ENCODE results near the gene GCKR.
A peak's percentile ranks its signal among the peaks of the same experiment; 100 is the strongest.
"Not testable (repeated sequence)": the region's sequence is repeated elsewhere in the genome, so short reads cannot be mapped to it uniquely, and the experiment has no call there.

The GCKR gene

GRCh38 chr2:27509326-27509725 lies 12.7 kb downstream of the GCKR start:
- no peak for DNase-seq

DNA sequence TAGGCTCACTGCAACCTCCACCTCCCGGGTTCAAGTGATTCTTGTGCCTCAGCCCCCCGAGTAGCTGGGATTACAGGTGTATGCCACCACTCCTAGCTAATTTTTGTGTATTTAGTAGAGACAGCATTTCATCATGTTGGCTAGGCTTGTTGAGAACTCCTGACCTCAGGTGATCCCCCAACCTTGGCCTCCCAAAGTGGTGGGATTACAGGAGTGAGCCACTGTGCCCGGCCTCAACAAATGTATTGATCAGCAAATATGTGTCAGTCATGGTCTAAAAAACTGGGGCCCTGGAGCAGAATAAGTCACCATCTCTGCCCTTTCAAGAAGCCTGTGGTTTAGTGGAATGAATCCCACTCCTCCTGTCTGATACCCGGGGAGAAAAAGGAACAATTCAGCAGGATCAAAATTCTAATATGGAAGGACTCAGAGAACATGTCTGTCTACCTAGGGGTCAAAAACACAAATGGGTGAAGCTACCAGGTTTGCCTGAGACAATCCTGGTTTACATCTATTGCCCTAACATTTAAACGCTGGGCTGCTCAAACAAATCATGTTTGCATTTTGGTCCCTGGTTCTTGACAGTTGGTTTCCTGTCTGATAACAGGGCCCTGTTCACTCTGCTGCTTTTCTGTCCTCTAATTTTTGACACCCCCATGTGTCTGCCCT lies 21.6 kb downstream of the GCKR start:
- DNase-seq, result no peak

DNA sequence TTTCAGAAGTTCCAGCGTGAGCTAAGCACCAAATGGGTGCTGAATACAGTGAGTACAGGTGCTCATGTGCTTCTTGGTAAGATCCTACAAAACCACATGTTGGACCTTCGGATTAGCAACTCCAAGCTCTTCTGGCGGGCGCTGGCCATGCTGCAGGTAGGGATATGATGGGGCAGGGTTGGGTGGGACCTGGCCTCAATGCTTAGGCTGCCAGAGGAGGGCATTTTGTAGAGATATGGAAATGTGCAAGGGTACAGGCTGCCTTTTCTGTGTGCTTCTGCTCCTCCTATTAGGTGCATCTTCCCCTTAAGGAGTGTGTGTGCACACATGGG lies 22.1 kb downstream of the GCKR start:
- no peak for DNase-seq

- DNase-seq, result no peak
These were observed 23.7 kb downstream of the GCKR start for GRCh38 chr2:27520316-27520715.

DNA sequence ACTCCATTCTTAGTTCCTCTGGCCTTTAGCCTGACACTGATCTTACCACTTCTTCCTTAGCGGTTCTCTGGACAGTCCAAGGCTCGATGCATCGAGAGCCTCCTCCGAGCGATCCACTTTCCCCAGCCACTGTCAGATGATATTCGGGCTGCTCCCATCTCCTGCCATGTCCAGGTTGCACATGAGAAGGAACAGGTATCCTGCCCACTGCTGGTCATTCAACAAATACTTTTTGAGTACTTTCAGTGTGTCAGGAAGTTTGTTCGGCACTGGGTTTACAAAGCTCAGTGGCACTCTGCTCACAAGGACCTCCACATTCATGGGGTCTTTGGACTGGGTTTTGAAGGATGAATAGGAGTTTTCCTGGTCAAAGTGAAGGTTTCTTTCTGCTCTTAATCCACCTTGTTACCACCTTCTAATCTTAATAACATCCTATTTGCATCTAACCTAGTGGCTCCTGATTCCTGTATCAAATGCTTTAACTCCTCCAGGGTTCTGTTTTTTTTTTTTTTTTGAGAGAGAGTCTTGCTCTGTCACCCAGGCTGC lies 25.8 kb downstream of the GCKR start:
- no peak for DNase-seq

DNA sequence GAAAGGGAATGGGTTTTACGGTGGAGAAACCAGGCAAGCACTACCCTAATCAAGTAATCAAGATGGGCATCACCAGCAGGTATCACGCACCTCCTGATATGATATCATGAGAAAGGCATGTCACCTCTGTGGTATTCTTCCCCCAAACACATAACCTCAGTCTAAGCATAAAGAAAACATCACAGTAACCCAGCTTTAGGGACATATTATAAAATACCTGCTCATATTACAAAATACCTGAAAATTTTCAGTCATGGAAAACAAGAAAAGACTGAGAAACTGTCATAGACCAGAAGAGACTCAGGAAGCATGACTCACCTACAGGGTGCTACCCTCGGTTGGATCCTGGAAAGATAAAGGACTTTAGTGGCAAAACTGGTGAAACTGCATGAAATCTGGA lies 30.5 kb downstream of the GCKR start:
- DNase-seq, result no peak

DNA sequence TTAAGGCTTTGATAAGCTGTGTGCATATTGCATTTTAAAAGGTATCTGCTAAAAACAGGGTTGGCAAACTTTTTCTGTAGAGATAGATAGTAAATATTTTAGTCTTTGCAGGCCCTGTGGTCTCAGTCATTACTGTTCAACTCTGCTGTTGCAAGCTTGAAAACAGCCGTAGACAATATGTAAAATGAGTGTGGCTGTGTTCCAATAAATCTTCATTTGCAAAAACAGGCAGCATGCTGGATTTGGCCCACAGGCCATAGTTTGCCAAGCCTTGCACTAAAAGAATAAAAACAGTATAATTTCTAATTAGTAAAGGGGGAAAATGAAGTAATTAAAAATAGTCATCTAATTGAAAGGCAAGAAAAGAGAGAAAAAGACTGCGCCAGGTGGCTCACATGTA lies 35.3 kb downstream of the GCKR start:
- DNase-seq, result no peak

- no peak for DNase-seq
These were observed 40.6 kb downstream of the GCKR start for GRCh38 chr2:27537287-27537686.

DNA sequence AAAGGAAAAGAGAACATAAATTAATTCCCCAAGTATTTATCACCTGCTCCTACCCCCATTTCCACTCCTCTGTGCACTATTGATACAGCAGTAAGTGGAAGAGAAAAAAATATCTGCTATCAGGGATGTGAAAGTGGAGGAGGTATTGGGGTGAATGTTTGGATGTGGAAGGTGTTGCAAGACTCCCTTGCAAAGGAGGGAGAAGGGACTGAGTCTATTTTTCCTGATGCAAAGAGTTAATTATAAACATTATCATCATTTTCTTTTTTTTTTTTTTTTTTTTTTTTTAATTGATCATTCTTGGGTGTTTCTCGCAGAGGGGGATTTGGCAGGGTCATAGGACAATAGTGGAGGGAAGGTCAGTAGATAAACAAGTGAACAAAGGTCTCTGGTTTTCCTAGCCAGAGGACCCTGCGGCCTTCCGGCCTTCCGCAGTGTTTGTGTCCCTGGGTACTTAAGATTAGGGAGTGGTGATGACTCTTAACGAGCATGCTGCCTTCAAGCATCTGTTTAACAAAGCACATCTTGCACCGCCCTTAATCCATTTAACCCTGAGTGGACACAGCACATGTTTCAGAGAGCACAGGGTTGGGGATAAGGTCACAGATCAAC lies 42.3 kb downstream of the GCKR start:
- DNase-seq, result not testable (repeated sequence)

GRCh38 chr2:27539649-27540048 lies 43.0 kb downstream of the GCKR start:
- not testable (repeated sequence) for DNase-seq

DNA sequence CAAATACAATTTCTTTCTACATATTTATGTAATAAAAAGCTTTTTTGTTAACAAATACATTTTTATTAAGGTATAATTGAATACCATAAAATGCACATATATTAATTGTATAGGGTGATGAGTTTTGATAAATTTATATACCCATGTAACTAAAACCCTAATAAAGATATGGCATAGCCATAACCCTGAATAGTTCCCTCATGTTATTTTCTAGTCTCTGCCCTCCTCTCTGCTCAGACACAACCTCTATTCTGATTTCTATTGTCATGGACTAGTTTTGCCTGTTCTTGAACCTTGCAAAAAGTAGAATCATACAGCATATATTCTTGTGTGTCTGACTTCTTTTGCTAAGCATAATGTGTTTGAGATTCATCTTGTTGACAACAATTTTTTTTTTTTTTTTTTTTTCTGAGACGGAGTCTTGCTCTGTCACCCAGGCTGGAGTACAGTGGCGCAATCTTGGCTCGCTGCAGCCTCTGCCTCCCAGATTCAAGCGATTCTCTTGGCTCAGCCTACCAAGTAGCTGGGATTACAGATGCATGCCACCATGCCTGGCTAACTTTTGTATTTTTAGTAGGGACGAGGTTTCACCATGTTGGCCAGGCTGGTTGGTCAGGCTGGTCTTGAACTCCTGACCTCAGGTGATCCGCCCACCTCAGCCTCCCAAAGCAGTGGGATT lies 47.6 kb downstream of the GCKR start:
- DNase-seq, result no peak

GRCh38 chr2:27545348-27546141 lies 48.9 kb downstream of the GCKR start:
- no peak for DNase-seq

- no peak for DNase-seq
These were observed 52.7 kb downstream of the GCKR start for GRCh38 chr2:27549303-27549702.

DNA sequence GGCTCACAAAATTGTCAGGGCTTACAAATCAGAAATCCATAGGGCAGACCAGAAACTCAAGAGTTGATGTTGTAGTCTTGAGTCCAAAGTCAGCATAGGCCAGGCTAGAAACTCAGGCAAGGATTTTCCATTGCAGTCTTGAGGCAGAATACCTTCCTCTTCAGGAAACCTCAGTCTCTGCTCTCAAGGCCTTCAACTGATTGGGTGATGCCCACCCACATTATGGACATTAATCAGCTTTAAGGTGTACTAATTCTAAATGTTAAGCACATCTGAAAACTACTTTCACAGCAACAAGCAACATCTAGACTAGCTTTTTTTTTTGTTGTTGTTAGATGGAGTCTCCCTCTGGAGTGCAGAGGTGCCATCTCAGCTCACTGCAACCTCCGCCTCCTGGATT lies 54.9 kb downstream of the GCKR start:
- DNase-seq, result no peak

GRCh38 chr2:27552941-27553340 lies 56.3 kb downstream of the GCKR start:
- DNase-seq, result no peak

DNA sequence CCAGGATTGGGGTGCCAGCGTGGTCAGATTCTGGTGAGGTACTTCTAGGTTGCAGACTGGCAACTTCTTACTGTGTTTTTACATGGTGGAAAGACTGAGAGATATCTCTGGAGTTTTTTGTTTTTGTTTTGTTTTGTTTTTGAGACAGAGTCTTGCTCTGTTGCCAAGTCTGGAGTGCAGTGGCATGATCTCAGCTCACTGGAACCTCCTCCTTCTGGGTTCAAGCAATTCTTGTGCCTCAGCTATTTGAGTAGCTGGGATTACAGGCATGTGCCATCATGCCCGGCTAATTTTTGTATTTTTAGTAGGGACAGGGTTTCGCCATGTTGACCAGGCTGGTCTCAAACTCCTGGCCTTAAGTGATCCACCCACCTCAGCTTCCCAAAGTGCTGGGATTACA lies 57.8 kb downstream of the GCKR start:
- not testable (repeated sequence) for DNase-seq

DNA sequence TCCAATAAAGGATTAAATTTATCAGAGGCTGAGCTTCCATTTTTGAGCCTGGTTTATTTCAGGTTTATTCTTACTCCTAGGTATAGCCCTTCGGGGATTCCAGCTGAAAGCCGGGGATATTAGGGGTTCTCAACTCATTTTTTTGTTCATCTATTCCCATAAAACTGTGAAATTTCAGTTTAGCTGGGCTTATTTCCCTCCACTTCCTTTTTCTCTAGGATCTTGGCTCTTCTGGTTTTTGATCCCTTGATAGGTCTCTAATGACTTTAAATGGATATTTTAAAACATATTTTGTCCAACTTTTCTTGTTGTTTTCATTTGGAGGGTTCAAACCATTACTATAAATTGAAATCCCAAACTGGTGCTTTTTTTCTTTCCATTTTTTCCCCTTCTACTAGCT lies 62.6 kb downstream of the GCKR start:
- no peak for DNase-seq

- no peak for DNase-seq
These were observed 64.4 kb downstream of the GCKR start for GRCh38 chr2:27561060-27561459.

DNA sequence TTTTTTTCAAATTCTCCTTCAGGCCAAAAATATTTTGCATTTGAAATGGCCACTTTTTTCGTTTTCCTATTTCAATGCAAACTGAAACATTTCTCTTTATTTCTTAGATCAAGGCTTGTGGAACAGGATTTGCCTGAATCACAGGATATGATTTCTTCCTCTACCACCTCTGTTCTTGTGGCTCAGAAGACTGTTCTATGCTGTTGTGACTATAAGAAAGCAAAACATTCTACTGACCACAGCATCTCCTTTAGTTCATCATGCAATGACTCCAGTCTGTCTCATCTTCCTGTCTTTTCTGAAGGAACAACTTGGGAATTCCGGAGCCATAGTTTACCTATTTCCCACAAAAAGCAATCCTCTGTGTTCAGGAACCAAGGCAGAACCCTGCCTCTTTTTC lies 70.0 kb downstream of the GCKR start:
- no peak for DNase-seq

DNA sequence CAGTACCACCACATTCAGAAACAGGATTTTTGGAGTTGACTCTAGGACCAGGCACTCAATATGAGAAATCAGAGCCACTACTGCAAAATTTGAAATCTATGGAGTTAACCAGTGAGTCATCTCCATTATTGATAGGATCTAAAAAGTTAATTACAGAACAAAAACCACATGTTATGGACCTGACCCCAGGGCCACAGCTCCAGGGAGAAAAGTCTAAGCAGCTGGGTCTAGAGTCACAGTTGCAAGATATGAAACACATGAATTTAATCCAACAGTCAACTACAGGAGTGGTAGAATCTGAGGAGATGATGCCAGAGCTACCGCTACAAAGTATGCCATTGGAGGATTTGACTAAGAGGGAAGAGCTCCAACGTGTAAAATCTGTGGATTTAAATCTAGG lies 72.8 kb downstream of the GCKR start:
- no peak for DNase-seq

DNA sequence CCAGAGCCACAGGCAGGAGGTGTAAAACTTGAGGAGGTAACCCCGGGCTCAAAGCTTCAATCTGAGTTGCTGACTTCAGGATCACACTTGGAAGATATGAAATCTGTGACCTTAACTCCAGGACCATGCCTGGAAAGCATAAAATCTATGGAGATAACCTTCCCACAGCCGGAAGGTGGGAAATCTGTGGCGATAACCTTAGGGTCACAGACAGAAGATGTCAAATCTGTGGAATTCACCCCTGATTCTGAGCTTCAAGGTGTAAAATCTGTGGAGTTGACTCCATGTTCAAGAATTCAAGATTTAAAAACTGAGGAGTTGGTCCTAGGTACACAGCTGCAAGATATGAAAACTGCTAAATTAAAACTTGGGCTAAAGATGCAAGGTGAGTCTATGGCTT lies 74.6 kb downstream of the GCKR start:
- DNase-seq, result no peak

- no peak for DNase-seq
These were observed 75.0 kb downstream of the GCKR start for GRCh38 chr2:27571681-27572080.

- DNase-seq, result peak in 1 of 2 donors; percentile 24
These were observed 75.8 kb downstream of the GCKR start for GRCh38 chr2:27572439-27572838.

Data from CD4-positive, alpha-beta T cell treated with Interferon alpha-2 for 1 hour (primary cell).